ENCODE data around the gene PLCH1.

The PLCH1 gene

GRCh38 chr3:155465664-155466063, 279.2 kb downstream of the PLCH1 start:
- DNase-seq (ENCODE audit: low spot score): no peak

GRCh38 chr3:155462672-155463071, 282.2 kb downstream of the PLCH1 start:
- no peak for DNase-seq (ENCODE audit: low spot score)

GRCh38 chr3:155457591-155457990, 287.3 kb downstream of the PLCH1 start:
- DNase-seq (ENCODE audit: low spot score): no peak

GRCh38 chr3:155455765-155456164, 289.1 kb downstream of the PLCH1 start:
- no peak for DNase-seq (ENCODE audit: low spot score)

GRCh38 chr3:155453512-155453911, 291.4 kb downstream of the PLCH1 start:
- no peak for DNase-seq (ENCODE audit: low spot score)

GRCh38 chr3:155449613-155450267, 295.1 kb downstream of the PLCH1 start:
- DNase-seq (ENCODE audit: low spot score): no peak

- no peak for DNase-seq (ENCODE audit: low spot score)
Measured at GRCh38 chr3:155448531-155448930, 296.3 kb downstream of the PLCH1 start.

GRCh38 chr3:155446366-155446765, 298.5 kb downstream of the PLCH1 start:
- no peak for DNase-seq (ENCODE audit: low spot score)

GRCh38 chr3:155444771-155445170, 300.1 kb downstream of the PLCH1 start:
- DNase-seq (ENCODE audit: low spot score): no peak

- DNase-seq (ENCODE audit: low spot score): no peak
Measured at GRCh38 chr3:155443815-155444214, 301.1 kb downstream of the PLCH1 start.

GRCh38 chr3:155442072-155442471, 302.8 kb downstream of the PLCH1 start:
- DNase-seq (ENCODE audit: low spot score): no peak

- no peak for DNase-seq (ENCODE audit: low spot score)
Measured at GRCh38 chr3:155441506-155441905, 303.4 kb downstream of the PLCH1 start.

- DNase-seq (ENCODE audit: low spot score): no peak
Measured at GRCh38 chr3:155441026-155441425, 303.8 kb downstream of the PLCH1 start.

GRCh38 chr3:155435821-155436220, 309.1 kb downstream of the PLCH1 start:
- DNase-seq (ENCODE audit: low spot score): no peak

- DNase-seq (ENCODE audit: low spot score): no peak
Measured at GRCh38 chr3:155431856-155432570, 312.9 kb downstream of the PLCH1 start.

GRCh38 chr3:155428563-155428962, 316.3 kb downstream of the PLCH1 start:
- DNase-seq (ENCODE audit: low spot score): no peak

GRCh38 chr3:155426524-155427230, 318.2 kb downstream of the PLCH1 start:
- no peak for DNase-seq (ENCODE audit: low spot score)

- no peak for DNase-seq (ENCODE audit: low spot score)
Measured at GRCh38 chr3:155425396-155425795, 319.5 kb downstream of the PLCH1 start.

- no peak for DNase-seq (ENCODE audit: low spot score)
Measured at GRCh38 chr3:155424323-155424710, 320.6 kb downstream of the PLCH1 start.

GRCh38 chr3:155423526-155424322, 321.1 kb downstream of the PLCH1 start:
- DNase-seq (ENCODE audit: low spot score): no peak

GRCh38 chr3:155420881-155421486, 323.9 kb downstream of the PLCH1 start:
- DNase-seq (ENCODE audit: low spot score): no peak

GRCh38 chr3:155420406-155420805, 324.5 kb downstream of the PLCH1 start:
- DNase-seq (ENCODE audit: low spot score): no peak

Data from ecto neural progenitor cell (in vitro differentiated cells).